Measurements from ENCODE around the gene CBX2. TPM values are rescaled to one million over a fixed set of nuclear protein-coding genes. Genes with fewer than 3 reads are reported as not detected.

Gene CBX2
- total RNA-seq, 1 experiment from 2014 or later = 18.0 TPM

DNA sequence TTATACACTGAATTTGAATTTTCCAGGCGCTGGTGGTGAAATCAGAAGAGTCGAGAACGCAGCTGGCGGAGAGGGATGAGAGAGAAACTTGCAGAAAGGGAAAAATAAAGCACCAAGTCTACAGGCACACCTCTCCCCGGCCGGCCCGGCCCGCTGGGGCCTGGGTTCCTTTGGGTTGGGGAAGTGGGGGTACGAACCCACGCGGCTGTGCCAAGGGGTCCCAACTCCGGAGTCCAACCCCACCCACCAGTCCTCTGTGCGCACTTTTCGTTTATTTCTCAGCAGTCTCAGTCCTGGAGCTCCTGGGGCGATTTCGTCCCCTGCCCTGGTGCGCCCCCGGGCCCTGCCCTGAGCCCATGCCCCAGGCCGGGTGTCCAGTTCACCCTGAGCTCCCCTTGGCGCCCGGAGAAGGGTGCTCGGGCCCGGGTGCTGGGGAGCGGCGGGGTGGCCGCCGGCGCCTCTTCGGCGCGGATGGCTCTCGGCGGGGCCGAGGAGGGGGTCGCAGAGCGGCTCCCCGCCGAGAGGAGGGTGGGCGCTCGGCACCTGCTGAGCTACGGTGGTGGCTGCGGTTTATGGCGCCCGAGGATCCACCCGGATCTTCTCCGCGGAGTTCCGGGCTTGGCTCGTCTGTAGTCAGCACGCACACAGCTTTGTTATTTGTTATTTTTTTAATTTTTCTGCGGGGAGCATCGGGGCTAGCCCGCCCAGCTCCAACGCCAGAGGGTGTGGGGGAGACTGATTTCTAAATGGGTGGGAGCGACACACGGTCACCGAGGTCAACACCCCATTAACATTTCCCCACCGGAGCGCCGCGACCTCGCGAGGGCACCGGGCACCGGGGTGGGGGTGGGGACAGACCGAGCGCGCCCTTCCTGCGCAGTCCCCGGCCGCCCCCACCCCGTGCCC is 34.7 kb downstream of the CBX2 start:
- no peak for DNase-seq (ENCODE audit: low read depth, low spot score)
- in situ Hi-C loops (cut with HindIII; ENCODE audit: low pct_unique_long_range_greater_than_20kb, low sequenced_read_pairs) = no loop called here

DNA sequence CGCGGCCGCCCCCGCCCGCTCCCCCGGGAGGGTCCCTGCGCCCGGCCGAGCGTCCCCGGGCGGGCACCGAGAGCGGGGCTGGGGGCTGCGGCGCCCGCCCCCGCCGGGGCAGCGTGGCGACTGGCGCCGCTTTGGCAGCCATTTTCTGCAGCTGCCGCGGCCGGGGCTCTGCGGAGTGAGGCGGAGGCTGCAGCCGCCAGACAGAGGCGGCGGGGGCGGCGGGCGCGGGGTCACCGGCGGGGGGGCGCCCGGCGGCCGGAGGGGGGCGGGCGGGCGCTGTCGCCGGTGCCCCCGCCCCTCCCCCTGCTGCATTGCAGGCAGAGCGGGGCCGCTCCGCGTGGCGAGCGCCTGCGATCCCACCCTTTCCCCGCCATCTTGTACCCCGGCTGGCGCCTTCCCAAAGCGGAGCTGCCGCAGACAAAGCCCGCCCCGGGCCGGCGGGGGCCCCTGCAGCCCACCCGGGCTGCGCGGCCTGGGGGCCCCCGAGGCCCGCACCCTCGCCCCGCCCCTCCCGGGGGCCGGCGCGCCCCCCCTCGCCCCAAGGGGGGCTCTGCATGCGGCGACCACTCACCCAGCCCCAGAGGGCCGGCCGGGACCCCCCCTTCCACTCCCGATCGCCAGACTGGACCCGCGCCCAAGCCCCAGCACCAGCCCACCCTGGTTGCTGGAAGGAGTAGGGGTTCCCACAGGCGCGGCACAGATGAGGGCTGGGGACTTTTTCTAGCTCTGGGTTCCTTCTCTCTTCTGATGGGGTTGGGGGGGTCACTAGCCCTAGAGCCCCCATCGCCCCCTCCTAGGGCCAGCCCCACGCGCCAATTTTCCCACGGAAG is 35.6 kb downstream of the CBX2 start:
- in situ Hi-C loops (cut with HindIII; ENCODE audit: low pct_unique_long_range_greater_than_20kb, low sequenced_read_pairs) = no loop called here
- DNase-seq (ENCODE audit: low read depth, low spot score) = no peak

DNA sequence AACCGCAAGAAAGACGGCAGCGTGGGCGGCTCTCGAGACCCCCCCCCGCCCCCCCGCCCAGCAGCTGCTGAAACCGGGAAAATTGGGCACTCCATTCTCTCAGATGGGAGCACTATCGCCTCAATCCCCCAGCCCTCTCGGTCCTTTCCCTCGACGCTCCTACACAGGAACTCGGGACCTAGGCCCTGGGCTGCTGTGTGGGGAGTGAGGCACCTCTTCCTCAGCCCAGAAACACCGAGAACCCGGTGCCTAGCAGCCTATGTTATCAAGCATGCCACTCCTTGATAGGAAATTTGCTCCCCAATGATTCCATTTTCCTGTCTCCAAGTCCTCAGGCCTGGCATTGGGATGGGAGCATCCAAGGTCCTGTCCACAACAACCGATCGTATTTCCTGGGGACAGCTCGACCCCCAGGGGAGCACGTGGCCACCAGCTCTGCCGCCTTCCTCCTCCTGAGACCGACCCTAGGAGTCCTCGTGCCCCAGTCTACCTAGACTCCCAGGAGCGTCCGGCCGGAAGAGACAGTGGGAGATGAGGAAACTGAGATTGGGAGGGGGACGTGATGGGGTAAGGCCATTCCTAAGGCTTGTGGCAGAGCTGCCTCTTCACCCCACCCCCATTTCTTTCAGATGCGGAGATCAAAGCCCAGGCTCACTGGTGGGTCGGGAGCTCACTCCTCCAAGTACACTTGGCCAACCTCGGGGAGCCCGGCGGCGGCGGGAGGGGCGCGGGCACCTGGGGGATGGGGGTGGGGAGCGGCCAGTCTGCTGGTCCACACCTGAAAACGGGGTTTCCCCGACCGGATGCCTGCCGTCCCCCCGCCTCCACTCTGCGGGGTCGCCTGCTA is 36.4 kb downstream of the CBX2 start:
- in situ Hi-C loops (cut with HindIII; ENCODE audit: low pct_unique_long_range_greater_than_20kb, low sequenced_read_pairs) = no loop called here
- DNase-seq (ENCODE audit: low read depth, low spot score) = no peak

DNA sequence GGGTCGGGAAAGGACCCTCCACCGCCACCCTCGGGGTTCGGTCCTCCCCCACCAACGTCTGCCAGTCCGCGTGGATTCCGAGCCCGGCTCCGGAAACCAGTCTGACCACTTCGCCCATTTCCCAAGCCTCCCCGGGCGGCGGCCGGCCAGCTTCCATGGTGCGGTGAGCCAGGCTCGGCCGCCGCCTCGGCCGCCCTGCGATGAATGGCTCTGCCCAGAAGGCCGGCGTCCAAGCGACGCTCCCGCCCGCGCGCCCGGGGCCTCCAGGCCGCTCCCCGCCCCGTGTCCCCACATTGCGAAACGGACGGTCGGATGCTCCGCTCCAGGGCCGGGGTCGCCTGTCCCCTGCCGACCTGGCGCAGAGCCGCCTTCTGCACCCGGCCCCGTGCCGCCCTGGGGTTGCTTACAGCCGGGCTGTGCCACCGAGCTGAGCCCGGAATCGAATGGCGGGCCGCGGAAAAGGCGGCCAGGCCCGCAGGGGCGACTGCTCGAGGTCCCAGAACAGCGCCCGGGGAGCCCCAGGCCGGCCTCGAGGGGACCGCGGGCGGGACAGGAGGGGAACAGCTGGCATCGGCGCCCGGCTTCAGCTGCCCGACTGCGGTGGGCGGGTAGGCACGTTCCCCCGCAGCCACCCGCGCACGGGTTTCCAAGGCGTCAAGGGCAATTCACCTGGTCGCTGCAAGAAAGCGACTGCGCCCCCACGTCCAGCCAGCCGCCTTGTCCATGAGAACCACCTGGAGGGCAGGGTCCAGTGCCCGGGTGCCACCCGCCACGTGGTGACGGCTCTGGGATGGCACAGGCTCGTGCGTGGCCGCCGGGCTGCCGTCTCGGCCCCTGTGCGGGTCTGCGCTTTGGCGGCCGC is 37.3 kb downstream of the CBX2 start:
- in situ Hi-C loops (cut with HindIII; ENCODE audit: low pct_unique_long_range_greater_than_20kb, low sequenced_read_pairs) = no loop called here
- DNase-seq (ENCODE audit: low read depth, low spot score) = no peak

DNA sequence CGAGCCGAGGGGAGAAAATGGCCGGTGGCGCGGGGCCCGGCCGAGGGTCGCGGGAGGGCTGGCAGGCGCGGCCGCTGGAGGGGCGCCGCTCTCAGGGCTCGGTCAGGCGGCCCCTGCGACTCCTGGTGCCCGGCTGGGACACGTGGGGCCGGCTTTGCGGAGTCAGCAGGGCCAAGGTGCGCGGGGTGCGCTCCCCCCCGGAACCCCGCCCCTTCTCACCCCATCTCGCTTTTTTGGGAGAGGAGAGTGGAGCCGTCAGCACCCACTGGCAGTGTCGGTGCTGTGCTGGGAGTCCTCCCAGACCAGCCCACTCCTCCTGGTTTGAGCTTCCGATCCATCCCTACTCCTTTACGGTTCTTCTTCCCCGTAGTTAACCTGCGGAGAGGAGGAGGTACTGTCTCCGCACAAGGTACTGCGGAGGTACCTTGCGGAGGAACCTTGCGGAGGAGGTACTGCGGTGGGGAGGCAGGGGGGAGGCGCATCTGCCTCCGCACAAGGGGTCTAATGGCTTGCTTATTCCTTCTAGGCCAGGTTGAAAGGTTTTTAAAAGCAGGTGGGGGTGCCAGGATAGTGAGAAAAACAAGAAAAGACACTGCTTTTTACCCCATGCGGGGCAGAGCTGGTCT is 38.0 kb downstream of the CBX2 start:
- in situ Hi-C loops (cut with HindIII; ENCODE audit: low pct_unique_long_range_greater_than_20kb, low sequenced_read_pairs) = no loop called here
- no peak for DNase-seq (ENCODE audit: low read depth, low spot score)

DNA sequence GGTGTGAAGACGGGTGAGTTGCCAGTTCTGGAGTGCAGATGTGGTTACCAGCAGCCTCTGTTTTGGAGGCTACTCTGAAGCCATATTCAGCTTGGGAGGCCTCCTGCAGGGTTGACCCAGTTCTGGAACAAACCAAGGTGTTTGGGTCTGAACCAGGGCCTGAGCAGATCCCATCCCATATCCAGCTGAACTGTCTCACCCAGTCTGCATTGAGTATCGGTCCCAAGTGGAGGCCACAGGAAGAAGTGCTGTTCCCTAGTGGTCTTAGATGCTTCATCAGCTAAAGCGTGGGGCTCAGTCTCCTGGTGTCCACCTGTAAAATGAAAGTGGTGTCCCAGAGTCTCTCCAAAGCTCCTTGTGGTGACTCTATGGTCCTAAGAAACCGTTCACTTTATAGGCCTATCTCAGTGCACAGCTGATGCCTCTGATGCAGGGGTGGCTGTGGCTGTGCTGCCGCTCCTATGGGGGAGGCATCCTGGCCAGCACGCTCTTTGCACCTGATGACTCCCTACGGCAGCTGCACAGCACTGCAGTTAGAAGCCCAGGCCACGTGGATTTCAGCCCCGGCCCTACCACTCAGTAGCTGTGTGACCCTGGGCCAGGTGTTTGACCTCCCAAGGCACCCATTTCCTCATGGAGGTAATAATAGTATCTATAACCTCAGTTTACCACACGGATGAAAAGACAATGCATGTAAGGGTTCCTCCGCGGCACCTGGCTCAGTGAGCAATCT is 40.2 kb downstream of the CBX2 start:
- no peak for DNase-seq (ENCODE audit: low read depth, low spot score)
- in situ Hi-C loops (cut with HindIII; ENCODE audit: low pct_unique_long_range_greater_than_20kb, low sequenced_read_pairs) = no loop called here

DNA sequence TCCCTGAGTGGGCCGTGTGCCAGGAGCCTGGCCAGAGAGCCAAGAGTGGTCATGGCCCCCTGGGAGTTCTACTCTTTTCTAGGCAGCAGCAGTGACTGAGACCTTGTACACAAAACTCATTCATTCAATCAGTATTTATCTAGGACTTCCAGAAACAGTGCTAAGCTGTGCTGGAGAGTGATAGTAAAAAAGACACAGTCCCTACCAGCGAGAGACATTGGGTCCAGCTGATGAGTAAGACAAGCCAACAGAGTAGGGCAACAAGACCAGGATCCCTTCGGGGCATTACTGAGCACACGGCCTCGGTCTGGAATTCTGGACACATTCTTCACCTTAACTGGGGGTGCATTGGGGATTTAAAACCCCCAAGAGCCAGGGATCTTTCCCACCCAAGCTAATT is 41.1 kb downstream of the CBX2 start:
- in situ Hi-C loops (cut with HindIII; ENCODE audit: low pct_unique_long_range_greater_than_20kb, low sequenced_read_pairs) = no loop called here
- DNase-seq (ENCODE audit: low read depth, low spot score) = no peak

DNA sequence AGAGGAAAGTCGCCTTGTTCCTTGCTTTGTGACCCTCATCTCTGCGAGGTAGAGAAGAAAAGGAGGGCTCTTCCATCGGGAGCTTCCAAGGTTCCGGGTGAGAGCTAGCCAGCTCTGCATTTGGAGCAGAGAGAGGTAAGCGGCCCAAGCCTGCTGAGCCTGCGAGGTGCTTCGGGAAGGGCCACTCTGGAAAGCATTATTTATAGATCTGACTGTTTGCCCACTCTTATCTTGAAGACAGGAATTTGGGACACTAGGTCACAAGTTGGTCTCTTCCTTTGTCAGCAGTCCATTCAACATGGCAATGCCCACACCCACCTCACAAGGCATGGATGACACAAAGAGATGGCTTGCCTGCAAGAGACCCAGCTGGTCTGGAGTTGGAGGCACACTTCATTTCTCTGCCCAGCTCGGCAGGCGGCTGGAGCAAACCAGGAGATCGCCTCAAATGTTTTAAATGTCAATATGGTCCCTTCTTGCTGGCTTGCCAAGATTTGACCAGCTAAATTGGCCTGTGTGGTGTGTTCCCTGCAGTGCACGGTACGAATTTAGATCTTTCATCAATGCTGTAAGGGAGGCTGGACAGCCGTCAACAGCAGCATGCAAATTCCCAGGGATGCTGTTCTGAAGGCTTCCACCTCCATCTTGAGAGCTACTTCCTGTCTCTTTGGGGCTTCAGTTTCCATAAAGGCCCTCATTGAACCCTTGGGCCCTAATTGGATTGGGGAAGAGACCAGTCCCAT is 41.8 kb downstream of the CBX2 start:
- in situ Hi-C loops (cut with HindIII; ENCODE audit: low pct_unique_long_range_greater_than_20kb, low sequenced_read_pairs) = no loop called here
- DNase-seq (ENCODE audit: low read depth, low spot score) = no peak

DNA sequence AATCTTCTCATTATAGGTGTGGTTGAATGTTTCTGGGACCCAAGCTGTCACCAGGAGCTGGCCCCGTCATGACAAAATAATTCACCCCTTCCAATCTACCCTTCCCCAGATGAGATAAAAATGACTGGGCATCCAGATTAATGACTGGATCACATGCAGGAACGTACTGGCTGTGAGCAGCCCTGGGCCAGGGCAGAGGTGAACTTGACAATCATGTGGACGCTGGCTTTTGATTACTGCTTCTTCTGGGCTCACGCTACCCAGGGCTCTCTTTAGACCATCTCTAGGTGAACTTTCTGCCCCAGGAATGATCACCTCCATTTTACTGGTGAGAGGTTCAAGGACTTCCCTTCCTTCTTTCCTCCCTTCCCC is 43.0 kb downstream of the CBX2 start:
- in situ Hi-C loops (cut with HindIII; ENCODE audit: low pct_unique_long_range_greater_than_20kb, low sequenced_read_pairs) = no loop called here
- DNase-seq (ENCODE audit: low read depth, low spot score) = no peak

DNA sequence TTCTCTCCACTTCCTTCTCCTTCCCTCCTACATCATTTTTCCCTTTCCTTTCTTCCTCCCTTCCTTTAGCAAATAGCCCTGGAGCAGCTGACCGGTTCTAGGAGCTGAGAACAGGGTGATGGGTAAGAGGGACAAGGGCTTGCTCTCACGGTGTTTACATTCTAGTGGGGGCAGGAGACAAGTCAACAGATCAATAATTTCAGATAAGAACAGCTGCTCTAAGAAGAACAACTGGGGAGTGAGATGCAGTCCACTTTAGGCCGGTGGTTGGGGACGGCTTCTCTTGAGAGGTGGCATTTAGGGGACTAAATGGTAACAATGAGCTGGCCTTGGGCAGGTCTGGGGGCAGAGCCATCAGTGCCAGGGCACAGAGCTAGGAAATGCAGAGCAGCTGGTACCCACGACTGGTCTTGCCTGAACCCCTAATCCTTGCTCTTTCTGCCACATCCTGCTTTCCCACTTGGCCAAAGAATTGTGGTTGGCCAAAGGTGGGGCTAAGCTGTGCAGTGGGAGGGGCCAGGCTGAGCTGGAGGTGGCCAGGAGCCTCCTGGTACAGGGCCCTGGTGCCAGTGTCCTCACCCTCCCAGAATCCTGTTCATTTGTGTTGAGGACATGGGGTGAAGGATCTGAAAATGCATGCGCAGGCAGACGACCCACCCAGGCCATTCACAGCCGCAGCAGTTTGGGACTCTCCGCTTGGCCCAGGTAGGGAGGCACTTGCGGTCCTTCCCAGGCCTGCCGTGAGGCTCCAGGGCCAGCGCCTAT is 43.6 kb downstream of the CBX2 start:
- no peak for DNase-seq (ENCODE audit: low read depth, low spot score)
- in situ Hi-C loops (cut with HindIII; ENCODE audit: low pct_unique_long_range_greater_than_20kb, low sequenced_read_pairs) = no loop called here

DNA sequence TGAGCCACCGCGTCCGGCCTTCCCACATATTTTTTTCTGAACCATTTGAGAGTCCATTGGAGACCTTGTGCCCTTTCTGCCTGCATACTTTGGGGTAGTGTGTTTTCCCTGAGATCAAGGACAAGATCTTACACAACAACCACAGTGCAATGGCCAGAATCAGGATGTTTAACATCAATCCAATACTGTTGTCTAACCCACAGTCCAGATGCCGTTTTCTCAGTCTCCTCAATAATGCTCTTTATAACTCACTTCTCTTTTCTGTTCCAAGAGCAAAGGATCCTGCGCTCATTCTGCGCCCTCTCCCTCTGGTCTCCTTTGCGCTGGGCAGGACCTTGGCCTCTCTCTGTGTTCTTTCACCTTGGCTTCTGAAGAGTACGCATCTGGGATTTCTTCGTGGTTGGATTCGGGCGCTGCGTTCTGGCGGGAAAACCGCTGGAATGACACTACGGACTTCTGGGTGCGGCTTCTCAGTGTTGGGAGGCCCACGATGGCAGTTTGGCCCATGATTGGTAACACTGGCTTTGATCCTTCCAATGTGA is 44.7 kb downstream of the CBX2 start:
- in situ Hi-C loops (cut with HindIII; ENCODE audit: low pct_unique_long_range_greater_than_20kb, low sequenced_read_pairs) = no loop called here
- no peak for DNase-seq (ENCODE audit: low read depth, low spot score)

DNA sequence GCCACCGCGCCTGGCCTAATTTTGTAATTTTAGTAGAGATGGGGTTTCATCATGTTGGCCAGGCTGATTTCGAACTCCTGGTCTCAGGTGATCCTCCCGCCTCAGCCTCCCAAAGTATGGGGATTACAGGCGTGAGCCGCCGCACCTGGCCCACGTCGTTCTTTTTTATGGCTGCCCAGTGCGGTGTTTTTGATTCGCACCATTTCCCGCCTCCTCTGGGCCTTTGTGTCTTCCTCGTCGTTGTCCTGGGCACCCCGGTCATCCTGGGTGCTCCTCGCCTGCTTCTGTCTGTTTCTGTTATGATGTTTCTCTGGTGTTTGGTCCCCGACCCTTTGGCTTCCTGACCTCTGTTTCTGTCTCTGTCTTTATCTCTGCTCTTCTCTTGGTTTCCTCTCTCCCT is 46.3 kb downstream of the CBX2 start:
- in situ Hi-C loops (cut with HindIII; ENCODE audit: low pct_unique_long_range_greater_than_20kb, low sequenced_read_pairs) = no loop called here
- DNase-seq (ENCODE audit: low read depth, low spot score) = no peak

DNA sequence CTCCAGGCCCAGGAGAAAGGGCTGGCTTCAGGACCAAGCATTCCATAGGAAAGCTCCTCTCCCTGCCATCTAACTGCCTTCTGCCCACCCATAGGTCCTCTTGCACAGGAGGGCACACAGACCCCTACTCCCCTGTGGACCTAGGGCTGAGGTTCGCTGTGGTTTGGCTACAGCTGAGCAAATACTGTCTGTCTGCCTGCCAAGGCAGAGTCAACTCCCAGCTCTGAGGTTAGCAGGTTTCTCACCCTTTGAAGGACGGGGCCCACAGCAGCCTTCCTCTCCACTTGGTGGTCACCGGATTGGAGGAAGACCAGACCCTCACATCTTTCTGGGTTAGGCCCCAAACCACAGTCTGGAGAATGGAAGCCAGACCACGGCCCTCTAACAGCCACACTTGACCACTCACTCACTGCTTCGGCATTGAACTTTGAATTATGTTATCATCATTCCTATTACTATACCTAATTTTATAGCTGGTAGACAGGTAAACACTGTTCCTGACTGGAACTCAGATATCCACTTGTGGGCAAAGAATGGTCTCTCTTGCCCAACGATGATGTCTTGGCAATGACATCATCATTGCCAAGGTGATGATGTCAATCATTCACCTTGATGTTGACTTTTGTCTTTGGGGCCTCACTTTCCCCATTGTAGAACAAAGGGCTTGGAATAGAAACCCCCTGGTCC is 47.1 kb downstream of the CBX2 start:
- in situ Hi-C loops (cut with HindIII; ENCODE audit: low pct_unique_long_range_greater_than_20kb, low sequenced_read_pairs) = no loop called here
- DNase-seq (ENCODE audit: low read depth, low spot score) = no peak

DNA sequence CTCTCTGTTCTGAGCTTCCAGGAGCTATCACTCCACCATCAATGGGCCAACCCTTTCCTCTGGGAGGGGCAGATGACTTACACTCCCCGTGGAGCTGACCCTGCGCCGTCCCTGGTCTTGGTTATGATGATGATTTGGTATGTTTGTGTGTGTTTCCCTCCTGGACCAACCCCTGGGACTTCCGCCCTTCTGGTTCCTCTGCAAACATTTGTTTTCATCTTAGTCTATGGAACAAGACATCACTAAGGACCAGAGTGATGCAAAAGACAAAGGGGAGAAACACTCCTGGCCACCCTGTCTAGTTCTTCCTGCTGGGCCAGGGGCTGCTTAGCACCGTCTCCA is 47.6 kb downstream of the CBX2 start:
- no peak for DNase-seq (ENCODE audit: low read depth, low spot score)
- in situ Hi-C loops (cut with HindIII; ENCODE audit: low pct_unique_long_range_greater_than_20kb, low sequenced_read_pairs) = no loop called here
